SJCRH30 (cell line): ENCODE results near the gene TP53BP2. TPM values are rescaled to one million over a fixed set of nuclear protein-coding genes. Genes with fewer than 3 reads are reported as not detected.
"Not testable (repeated sequence)": the region's sequence is repeated elsewhere in the genome, so short reads cannot be mapped to it uniquely, and the experiment has no call there.

Source experiments
- DNase-seq, 2 experiments: peaks; one replicate each; pipeline ENCODE4 v3.0.0-alpha.2; 2015 to 2020
- H3K27ac ChIP-seq: fragments of 250-450 bp; sonication (Bioruptor Pico); 2 replicates; pipeline ENCODE4 v1.5.1; 2020; ENCODE audit warnings: mild to moderate bottlenecking, moderate library complexity
- H3K27me3 ChIP-seq: fragments of 250-450 bp; sonication (Bioruptor Pico); 2 replicates; pipeline ENCODE4 v1.5.1; 2020; ENCODE audit warnings: mild to moderate bottlenecking, moderate library complexity
- H3K36me3 ChIP-seq: fragments of 250-450 bp; sonication (Bioruptor Pico); 2 replicates; pipeline ENCODE4 v1.5.1; 2020; ENCODE audit warnings: mild to moderate bottlenecking, moderate library complexity
- H3K4me1 ChIP-seq: fragments of 250-450 bp; sonication (Bioruptor Pico); 2 replicates; pipeline ENCODE4 v1.5.1; 2020; ENCODE audit warnings: mild to moderate bottlenecking, moderate library complexity
- H3K4me3 ChIP-seq: fragments of 250-450 bp; sonication (Bioruptor Pico); 2 replicates; pipeline ENCODE4 v1.5.1; 2020; ENCODE audit warnings: mild to moderate bottlenecking, moderate library complexity
- H3K9me3 ChIP-seq: fragments of 250-450 bp; sonication (Bioruptor Pico); replicated peaks from 2 replicates; pipeline ENCODE4 v1.5.1; 2020; ENCODE audit warnings: mild to moderate bottlenecking, moderate library complexity
- total RNA-seq: library from RNA; depleted of rRNA; stranded (reverse); fragments of >200 nt; shearing (Covaris generic); gene quantifications from 2 replicates; pipeline ENCODE4 v1.2.3, GENCODE V29; 2014; rRNA removed

The TP53BP2 gene
- 51.2 and 54.4 TPM in 2 replicates for total RNA-seq

GRCh38 chr1:223845810-223846682, at the start of gene TP53BP2:
Gene TP53BP2 (minus strand): TSS chr1:223845947. CDS start chr1:223845680, 267 bp downstream.
- Histone ChIP-seq H3K4me3 (peak within 1 kb of the TSS; percentile 93), H3K9me3 (no peaks in the 10 kb centered on the region), H3K27ac (peak within 1 kb of the TSS; percentile 98), H3K36me3 (no peaks in the 10 kb centered on the region), H3K27me3 (no peaks in the 10 kb centered on the region), H3K4me1 (peaks cover 4% of the 10 kb centered on the region; the same call in 1 of the 2 replicates)
- peak; percentile 90 to 93 for DNase-seq

- H3K4me1 ChIP-seq, H3K9me3 ChIP-seq: not testable (repeated sequence)
Measured at GRCh38 chr1:223890494-223890893, 44.7 kb upstream of the TP53BP2 start.

GRCh38 chr1:223889319-223889718, 43.6 kb upstream of the TP53BP2 start:
- not testable (repeated sequence) for H3K27ac ChIP-seq, H3K9me3 ChIP-seq, H3K36me3 ChIP-seq, H3K27me3 ChIP-seq, DNase-seq, H3K4me1 ChIP-seq, H3K4me3 ChIP-seq

More at GRCh38 chr1:223890494-223890893, 44.7 kb upstream of the TP53BP2 start:
- H3K4me3 ChIP-seq, H3K36me3 ChIP-seq, DNase-seq, H3K27me3 ChIP-seq, H3K27ac ChIP-seq: not testable (repeated sequence)

GRCh38 chr1:223887747-223888418, 42.1 kb upstream of the TP53BP2 start:
- Histone ChIP-seq H3K4me1 (peaks cover 3% of the 10 kb centered on the region; the same call in 1 of the 2 replicates), H3K27ac (no peak overlapping the region), H3K9me3 (no peaks in the 10 kb centered on the region), H3K27me3 (no peaks in the 10 kb centered on the region), H3K4me3 (no peak overlapping the region), H3K36me3 (no peaks in the 10 kb centered on the region)
- peak in 1 of 2 experiments; percentile 26 for DNase-seq

- no peak overlapping the region for H3K4me3 ChIP-seq
- DNase-seq: no peak
- peaks cover 3% of the 10 kb centered on the region; the same call in 1 of the 2 replicates for H3K4me1 ChIP-seq
- no peak overlapping the region for H3K27ac ChIP-seq
- no peaks in the 10 kb centered on the region for H3K9me3 ChIP-seq
- H3K27me3 ChIP-seq: no peaks in the 10 kb centered on the region
- no peaks in the 10 kb centered on the region for H3K36me3 ChIP-seq
Measured at GRCh38 chr1:223886516-223886921, 40.8 kb upstream of the TP53BP2 start.

GRCh38 chr1:223885614-223886013, 39.9 kb upstream of the TP53BP2 start:
- DNase-seq: no peak
- H3K36me3 ChIP-seq: no peaks in the 10 kb centered on the region
- no peak overlapping the region for H3K4me3 ChIP-seq
- H3K27ac ChIP-seq: no peak overlapping the region
- peaks cover 3% of the 10 kb centered on the region; the same call in 1 of the 2 replicates for H3K4me1 ChIP-seq
- no peaks in the 10 kb centered on the region for H3K27me3 ChIP-seq
- no peaks in the 10 kb centered on the region; the same call in 1 of the 2 replicates for H3K9me3 ChIP-seq

GRCh38 chr1:223878598-223879325, 33.0 kb upstream of the TP53BP2 start:
- H3K9me3 ChIP-seq: no peaks in the 10 kb centered on the region; the same call in 1 of the 2 replicates
- DNase-seq: no peak
- H3K27me3 ChIP-seq: no peaks in the 10 kb centered on the region
- no peaks in the 10 kb centered on the region for H3K4me1 ChIP-seq
- H3K4me3 ChIP-seq: no peak overlapping the region
- H3K27ac ChIP-seq: no peak overlapping the region
- no peaks in the 10 kb centered on the region for H3K36me3 ChIP-seq

GRCh38 chr1:223877804-223878203, 32.1 kb upstream of the TP53BP2 start:
- H3K27me3 ChIP-seq: no peaks in the 10 kb centered on the region
- H3K4me1 ChIP-seq: no peaks in the 10 kb centered on the region
- H3K27ac ChIP-seq: no peak overlapping the region
- no peak overlapping the region for H3K4me3 ChIP-seq
- H3K36me3 ChIP-seq: no peaks in the 10 kb centered on the region
- no peak for DNase-seq
- no peaks in the 10 kb centered on the region; the same call in 1 of the 2 replicates for H3K9me3 ChIP-seq

- Histone ChIP-seq H3K4me3 (no peak overlapping the region), H3K27ac (no peak overlapping the region), H3K36me3 (no peaks in the 10 kb centered on the region), H3K27me3 (no peaks in the 10 kb centered on the region), H3K4me1 (no peaks in the 10 kb centered on the region), H3K9me3 (no peaks in the 10 kb centered on the region; the same call in 1 of the 2 replicates)
- no peak for DNase-seq
Measured at GRCh38 chr1:223876590-223876989, 30.8 kb upstream of the TP53BP2 start.

- no peak overlapping the region for H3K27ac ChIP-seq
- no peaks in the 10 kb centered on the region for H3K27me3 ChIP-seq
- DNase-seq: no peak
- 0 out of 2 replicates have a peak, but pooled peaks cover 4% of the 10 kb centered on the region for H3K9me3 ChIP-seq
- no peaks in the 10 kb centered on the region for H3K4me1 ChIP-seq
- H3K36me3 ChIP-seq: no peaks in the 10 kb centered on the region
- H3K4me3 ChIP-seq: no peak overlapping the region
Measured at GRCh38 chr1:223873044-223873443, 27.3 kb upstream of the TP53BP2 start.

GRCh38 chr1:223872308-223872901, 26.7 kb upstream of the TP53BP2 start:
- no peak for DNase-seq
- H3K27ac ChIP-seq: no peak overlapping the region
- 0 out of 2 replicates have a peak, but pooled peaks cover 4% of the 10 kb centered on the region for H3K9me3 ChIP-seq
- no peaks in the 10 kb centered on the region for H3K4me1 ChIP-seq
- no peaks in the 10 kb centered on the region for H3K27me3 ChIP-seq
- H3K36me3 ChIP-seq: no peaks in the 10 kb centered on the region
- no peak overlapping the region for H3K4me3 ChIP-seq

GRCh38 chr1:223870617-223871574, 25.1 kb upstream of the TP53BP2 start:
- H3K9me3 ChIP-seq: peaks cover 6% of the 10 kb centered on the region; the same call in 1 of the 2 replicates
- DNase-seq: no peak
- no peaks in the 10 kb centered on the region for H3K4me1 ChIP-seq
- no peak overlapping the region for H3K27ac ChIP-seq
- no peak overlapping the region for H3K4me3 ChIP-seq
- H3K27me3 ChIP-seq: no peaks in the 10 kb centered on the region
- no peaks in the 10 kb centered on the region for H3K36me3 ChIP-seq

GRCh38 chr1:223864599-223865368, 19.0 kb upstream of the TP53BP2 start:
- not testable (repeated sequence) for H3K4me1 ChIP-seq, H3K4me3 ChIP-seq, DNase-seq, H3K27me3 ChIP-seq, H3K36me3 ChIP-seq, H3K27ac ChIP-seq
- H3K9me3 ChIP-seq: peaks cover 12% of the 10 kb centered on the region; the same call in 1 of the 2 replicates
